HG03066 (cell line): ENCODE results near the gene CCDC40.
"Not testable (repeated sequence)": the region's sequence is repeated elsewhere in the genome, so short reads cannot be mapped to it uniquely, and the experiment has no call there.

Source experiments
- ATAC-seq: cut with Tn5 transposase; IDR thresholded peaks from one replicate; pipeline ENCODE4 v1.9.1; 2021; ENCODE audit warnings: low read depth; ENCODE audit not compliant: unreplicated experiment

Gene CCDC40

GRCh38 chr17:80035937-80036714 is at the start of gene CCDC40:
Gene CCDC40 (plus strand): TSS chr17:80036642. CDS start chr17:80036663, 21 bp downstream.
- ATAC-seq, result peak; percentile 62

- ATAC-seq, result no peak
Observed at GRCh38 chr17:79987187-79987934, 49.1 kb upstream of the CCDC40 start.

- ATAC-seq, result no peak
Observed at GRCh38 chr17:79987935-79988184, 48.6 kb upstream of the CCDC40 start.

GRCh38 chr17:79988185-79988971 is 48.1 kb upstream of the CCDC40 start:
- ATAC-seq, result no peak

- no peak for ATAC-seq
Observed at GRCh38 chr17:79989106-79989835, 47.2 kb upstream of the CCDC40 start.

- ATAC-seq, result no peak
Observed at GRCh38 chr17:79990051-79990592, 46.3 kb upstream of the CCDC40 start.

- ATAC-seq, result no peak
Observed at GRCh38 chr17:79990704-79991103, 45.7 kb upstream of the CCDC40 start.

GRCh38 chr17:79991140-79991923 is 45.1 kb upstream of the CCDC40 start:
- no peak for ATAC-seq

- ATAC-seq, result no peak
Observed at GRCh38 chr17:79991924-79992648, 44.4 kb upstream of the CCDC40 start.

GRCh38 chr17:79992649-79993389 is 43.6 kb upstream of the CCDC40 start:
- ATAC-seq, result no peak

- no peak for ATAC-seq
Observed at GRCh38 chr17:79993390-79994227, 42.8 kb upstream of the CCDC40 start.

GRCh38 chr17:79994228-79994569 is 42.2 kb upstream of the CCDC40 start:
- ATAC-seq, result not testable (repeated sequence)

GRCh38 chr17:79994602-79995001 is 41.8 kb upstream of the CCDC40 start:
- no peak for ATAC-seq

GRCh38 chr17:79995696-79996095 is 40.7 kb upstream of the CCDC40 start:
- no peak for ATAC-seq

GRCh38 chr17:79996291-79996690 is 40.2 kb upstream of the CCDC40 start:
- no peak for ATAC-seq

GRCh38 chr17:79997011-79997660 is 39.3 kb upstream of the CCDC40 start:
- no peak for ATAC-seq

GRCh38 chr17:80000136-80000535 is 36.3 kb upstream of the CCDC40 start:
- no peak for ATAC-seq
